H9 (cell line): ENCODE data around the gene FAIM2. TPM values are rescaled to one million over a fixed set of nuclear protein-coding genes. Genes with fewer than 3 reads are reported as not detected.

Experiments
- DNase-seq: peaks from one replicate; pipeline ENCODE4 v3.0.0-alpha.2; 2017
- H2AFZ ChIP-seq: one replicate; pipeline ENCODE4 v1.6.1; 2013; ENCODE audit warnings: mild to moderate bottlenecking, low read length, control low read depth, moderate library complexity
- H2AK5ac ChIP-seq: 2 replicates; pipeline ENCODE4 v1.6.1; 2013; ENCODE audit warnings: low read length, control low read depth, mixed read lengths; ENCODE audit not compliant: insufficient read length
- H2BK120ac ChIP-seq: one replicate; pipeline ENCODE4 v1.6.1; 2013; ENCODE audit warnings: low read depth, mild to moderate bottlenecking, low read length, control low read depth, inconsistent platforms; ENCODE audit not compliant: poor library complexity, severe bottlenecking
- H2BK12ac ChIP-seq: 2 replicates; pipeline ENCODE4 v1.6.1; 2013; ENCODE audit warnings: low read length, control low read depth, mixed read lengths, low read depth; ENCODE audit not compliant: insufficient read length
- H2BK15ac ChIP-seq: 2 replicates; pipeline ENCODE4 v1.6.1; 2013; ENCODE audit warnings: low read depth, low read length, control low read depth
- H2BK20ac ChIP-seq: one replicate; pipeline ENCODE4 v1.6.1; 2013; ENCODE audit warnings: low read depth, mild to moderate bottlenecking, low read length, control low read depth, inconsistent platforms; ENCODE audit not compliant: poor library complexity, severe bottlenecking
- H2BK5ac ChIP-seq: 2 replicates; pipeline ENCODE4 v1.6.1; 2013; ENCODE audit warnings: low read length, control low read depth, mixed read lengths; ENCODE audit not compliant: insufficient read length
- H3K14ac ChIP-seq: 2 replicates; pipeline ENCODE4 v1.6.1; 2013; ENCODE audit warnings: low read length, control low read depth; ENCODE audit not compliant: insufficient read depth
- H3K18ac ChIP-seq: 2 replicates; pipeline ENCODE4 v1.6.1; 2013; ENCODE audit warnings: low read depth, mild to moderate bottlenecking, mixed read lengths, low read length, control low read depth; ENCODE audit not compliant: insufficient read length
- H3K23ac ChIP-seq: 2 replicates; pipeline ENCODE4 v1.6.1; 2013; ENCODE audit warnings: low read length, control low read depth, mixed read lengths, low read depth; ENCODE audit not compliant: insufficient read length
- H3K23me2 ChIP-seq: 2 replicates; pipeline ENCODE4 v1.6.1; 2013; ENCODE audit warnings: low read depth, mild to moderate bottlenecking, mixed read lengths, low read length, control low read depth; ENCODE audit not compliant: insufficient read length, poor library complexity, severe bottlenecking
- H3K27ac ChIP-seq: 2 replicates; pipeline ENCODE4 v1.5.1; 2013; ENCODE audit warnings: low read length, control low read depth, mixed read lengths, low read depth; ENCODE audit not compliant: insufficient read length
- H3K27me3 ChIP-seq: 2 replicates; pipeline ENCODE4 v1.6.1; 2013; ENCODE audit warnings: low read length, control low read depth, inconsistent platforms; ENCODE audit not compliant: insufficient read depth
- H3K4ac ChIP-seq: 2 replicates; pipeline ENCODE4 v1.6.1; 2013; ENCODE audit warnings: low read depth, mild to moderate bottlenecking, control low read depth, inconsistent platforms, low read length, moderate library complexity
- H3K4me1 ChIP-seq: 2 replicates; pipeline ENCODE4 v1.6.1; 2013; ENCODE audit warnings: low read length, control low read depth, inconsistent platforms; ENCODE audit not compliant: insufficient read depth
- H3K4me2 ChIP-seq: 2 replicates; pipeline ENCODE4 v1.6.1; 2013; ENCODE audit warnings: low read length, control low read depth, mixed read lengths; ENCODE audit not compliant: insufficient read length, insufficient read depth
- H3K56ac ChIP-seq: 2 replicates; pipeline ENCODE4 v1.6.1; 2013; ENCODE audit warnings: low read depth, mild to moderate bottlenecking, mixed read lengths, low read length, control low read depth; ENCODE audit not compliant: insufficient read length
- H3K79me1 ChIP-seq: 2 replicates; pipeline ENCODE4 v1.6.1; 2013; ENCODE audit warnings: low read depth, mild to moderate bottlenecking, moderate library complexity, low read length, control low read depth, inconsistent platforms; ENCODE audit not compliant: insufficient read depth, poor library complexity, severe bottlenecking
- H3K79me2 ChIP-seq: 2 replicates; pipeline ENCODE4 v1.6.1; 2013; ENCODE audit warnings: low read length, control low read depth, inconsistent platforms; ENCODE audit not compliant: insufficient read depth
- H3K9ac ChIP-seq: 2 replicates; pipeline ENCODE4 v1.6.1; 2013; ENCODE audit warnings: low read length, control low read depth, mixed read lengths; ENCODE audit not compliant: insufficient read length; ENCODE audit errors: extremely low read depth
- H3K9me3 ChIP-seq: one replicate; pipeline ENCODE4 v1.6.1; 2013; ENCODE audit warnings: low read depth, low read length, inconsistent platforms; ENCODE audit not compliant: control insufficient read depth
- H3T11ph ChIP-seq: one replicate; pipeline ENCODE4 v1.6.1; 2013; ENCODE audit warnings: mild to moderate bottlenecking, low read length, control low read depth, inconsistent platforms
- H4K20me1 ChIP-seq: one replicate; pipeline ENCODE4 v1.6.1; 2013; ENCODE audit not compliant: control insufficient read depth, insufficient read length, insufficient read depth
- H4K5ac ChIP-seq: 2 replicates; pipeline ENCODE4 v1.6.1; 2013; ENCODE audit warnings: low read depth, mild to moderate bottlenecking, mixed read lengths, low read length, control low read depth; ENCODE audit not compliant: insufficient read length
- H4K8ac ChIP-seq: replicated peaks from 2 replicates; pipeline ENCODE4 v1.6.1; 2013; ENCODE audit warnings: low read length, control low read depth, mixed read lengths, low read depth; ENCODE audit not compliant: insufficient read length
- H4K91ac ChIP-seq: 2 replicates; pipeline ENCODE4 v1.6.1; 2013; ENCODE audit warnings: low read depth, mild to moderate bottlenecking, moderate library complexity, mixed read lengths, low read length, control low read depth; ENCODE audit not compliant: insufficient read length
- H3K27ac Mint-ChIP-seq, 3 experiments: 2 replicates in 2 of 3; 3 replicates in 1 of 3; pipeline ENCODE4 v1.8.0; 2020 to 2021; ENCODE audit warnings: mixed read lengths in 3 of 3, mild to moderate bottlenecking in 1 of 3, moderate library complexity in 1 of 3
- H3K27me3 Mint-ChIP-seq: 2 replicates; pipeline ENCODE4 v1.8.0; 2021; ENCODE audit warnings: low read depth, mild to moderate bottlenecking, moderate library complexity, mixed read lengths
- H3K36me3 Mint-ChIP-seq, 3 experiments: 2 replicates in 2 of 3; 3 replicates in 1 of 3; pipeline ENCODE4 v1.8.0; 2020 to 2021; ENCODE audit warnings: low read depth in 3 of 3, mixed read lengths in 3 of 3; ENCODE audit not compliant: insufficient read depth in 1 of 3
- H3K4me1 Mint-ChIP-seq, 2 experiments: 2 replicates each; pipeline ENCODE4 v1.8.0; 2020; ENCODE audit warnings: mixed read lengths in 2 of 2
- H3K4me3 Mint-ChIP-seq, 2 experiments: 2 replicates in 1 of 2; 3 replicates in 1 of 2; pipeline ENCODE4 v1.8.0; 2020 to 2021; ENCODE audit warnings: mild to moderate bottlenecking in 2 of 2, mixed read lengths in 2 of 2, moderate library complexity in 1 of 2
- H3K9me3 Mint-ChIP-seq, 2 experiments: 2 replicates in 1 of 2; 3 replicates in 1 of 2; pipeline ENCODE4 v1.8.0; 2020; ENCODE audit warnings: mild to moderate bottlenecking in 2 of 2, mixed read lengths in 2 of 2, moderate library complexity in 1 of 2
- WGBS: extraction: QIAGEN DNeasy Blood & Tissue Kit; methylation state at CpG from one replicate; pipeline ENCODE4 v1.1.7; 2013; ENCODE audit warnings: missing lambda C conversion rate, low lambda C conversion rate, mixed read lengths; ENCODE audit not compliant: insufficient read length; ENCODE audit errors: extremely low coverage; 5-methylcytosine and 5-hydroxymethylcytosine counted together
- total RNA-seq: library from RNA; stranded (reverse); gene quantifications from 2 replicates; pipeline ENCODE4 v1.2.1, GENCODE V29; 2021
- TF ChIP-seq, protein P1 (sequence below): fragments of 200-600 bp; sonication (generic); conservative IDR thresholded peaks from 3 replicates; pipeline ENCODE4 v1.8.0; 2021; ENCODE audit warnings: antibody characterized with exemption, mild to moderate bottlenecking

Gene FAIM2
- total RNA-seq, 1 experiment from 2014 or later, result 0.42 TPM

- H2AFZ ChIP-seq, result no peak overlapping the region
- no peak overlapping the region for H3K4me2 ChIP-seq
- no peak overlapping the region for H3K9ac ChIP-seq
- H2BK12ac ChIP-seq, result no peak overlapping the region
- H3K56ac ChIP-seq, result no peak overlapping the region
- no peak for DNase-seq
- no peak overlapping the region for H2BK5ac ChIP-seq
- H3K18ac ChIP-seq, result no peak overlapping the region
- H3T11ph ChIP-seq, result no peak overlapping the region
- no peak overlapping the region for H3K23ac ChIP-seq
- H3K14ac ChIP-seq, result no peak overlapping the region
- Mint-ChIP-seq H3K27ac (no peak overlapping the region), H3K9me3 (no peaks in the 10 kb centered on the region; a peak in 1 of 5 replicates), H3K27me3 (peaks cover 32% of the 10 kb centered on the region), H3K4me3 (no peak overlapping the region), H3K36me3 (no peaks in the 10 kb centered on the region), H3K4me1 (peaks cover 43 to 50% of the 10 kb centered on the region in 2 experiments)
- H2BK120ac ChIP-seq, result no peak overlapping the region
- H3K4ac ChIP-seq, result no peak overlapping the region
- TF ChIP-seq, protein P1, sequence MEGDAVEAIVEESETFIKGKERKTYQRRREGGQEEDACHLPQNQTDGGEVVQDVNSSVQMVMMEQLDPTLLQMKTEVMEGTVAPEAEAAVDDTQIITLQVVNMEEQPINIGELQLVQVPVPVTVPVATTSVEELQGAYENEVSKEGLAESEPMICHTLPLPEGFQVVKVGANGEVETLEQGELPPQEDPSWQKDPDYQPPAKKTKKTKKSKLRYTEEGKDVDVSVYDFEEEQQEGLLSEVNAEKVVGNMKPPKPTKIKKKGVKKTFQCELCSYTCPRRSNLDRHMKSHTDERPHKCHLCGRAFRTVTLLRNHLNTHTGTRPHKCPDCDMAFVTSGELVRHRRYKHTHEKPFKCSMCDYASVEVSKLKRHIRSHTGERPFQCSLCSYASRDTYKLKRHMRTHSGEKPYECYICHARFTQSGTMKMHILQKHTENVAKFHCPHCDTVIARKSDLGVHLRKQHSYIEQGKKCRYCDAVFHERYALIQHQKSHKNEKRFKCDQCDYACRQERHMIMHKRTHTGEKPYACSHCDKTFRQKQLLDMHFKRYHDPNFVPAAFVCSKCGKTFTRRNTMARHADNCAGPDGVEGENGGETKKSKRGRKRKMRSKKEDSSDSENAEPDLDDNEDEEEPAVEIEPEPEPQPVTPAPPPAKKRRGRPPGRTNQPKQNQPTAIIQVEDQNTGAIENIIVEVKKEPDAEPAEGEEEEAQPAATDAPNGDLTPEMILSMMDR, result no peak
- H3K27ac ChIP-seq, result no peak overlapping the region
- no peaks in the 10 kb centered on the region for H3K27me3 ChIP-seq
- no CpG with 5 or more reads among the region's 2 CpGs for WGBS
- H2BK15ac ChIP-seq, result no peak overlapping the region
- no peaks in the 10 kb centered on the region for H3K23me2 ChIP-seq
- no peaks in the 10 kb centered on the region; the same call in 1 of the 2 replicates for H3K4me1 ChIP-seq
- H4K8ac ChIP-seq, result no peak overlapping the region
- H3K9me3 ChIP-seq, result no peaks in the 10 kb centered on the region
- H3K79me1 ChIP-seq, result no peaks in the 10 kb centered on the region
- H2AK5ac ChIP-seq, result no peak overlapping the region
- no peak overlapping the region for H2BK20ac ChIP-seq
- H3K79me2 ChIP-seq, result no peaks in the 10 kb centered on the region
- H4K20me1 ChIP-seq, result no peaks in the 10 kb centered on the region
- H4K91ac ChIP-seq, result no peak overlapping the region
- no peak overlapping the region for H4K5ac ChIP-seq
Observed at GRCh38 chr12:49891012-49891411, 12.7 kb downstream of the FAIM2 start.
